AG04449 (cell line): ENCODE results near the gene ONECUT2.

Experiments used
- CTCF ChIA-PET: fragments of 350-600 bp; formaldehyde crosslinking; extraction: SDS; loops from one replicate; lab custom pipeline; 2021; ENCODE audit warnings: antibody characterized with exemption; lab: Yijun Ruan, JAX
- POLR2A ChIA-PET: fragments of 400-600, 350-600 bp; formaldehyde crosslinking; extraction: SDS; loops from one replicate; lab custom pipeline; 2020; ENCODE audit warnings: antibody characterized with exemption, inconsistent platforms; lab: Yijun Ruan, JAX
- DNase-seq: peaks from one replicate; pipeline ENCODE4 v3.0.0-alpha.2; 2010; ENCODE audit warnings: low read depth, low spot score
- H3K4me3 ChIP-seq: 2 replicates; pipeline ENCODE4 v1.5.1; 2011; ENCODE audit warnings: low read depth, mild to moderate bottlenecking, control low read depth, low read length
- CTCF ChIP-seq: IDR thresholded peaks from one replicate; pipeline ENCODE4 v1.5.1; 2011; ENCODE audit warnings: mild to moderate bottlenecking, moderate library complexity, low read length, control low read depth, inconsistent platforms; ENCODE audit not compliant: insufficient read depth; ENCODE audit errors: missing control alignments

The ONECUT2 gene

GRCh38 chr18:57409650-57410049, 25.5 kb upstream of the ONECUT2 start:
- no peak for TF ChIP-seq CTCF
- no peak for DNase-seq
- POLR2A ChIA-PET: no interaction called here
- CTCF ChIA-PET: no interaction called here
- no peak overlapping the region for H3K4me3 ChIP-seq

GRCh38 chr18:57410749-57411148, 24.4 kb upstream of the ONECUT2 start:
- no peak overlapping the region for H3K4me3 ChIP-seq
- CTCF ChIA-PET: no interaction called here
- POLR2A ChIA-PET: no interaction called here
- TF ChIP-seq CTCF: no peak
- DNase-seq: no peak

GRCh38 chr18:57416542-57416941, 18.6 kb upstream of the ONECUT2 start:
- no peak overlapping the region for H3K4me3 ChIP-seq
- POLR2A ChIA-PET: no interaction called here
- no peak for TF ChIP-seq CTCF
- DNase-seq: no peak
- CTCF ChIA-PET: no interaction called here

GRCh38 chr18:57422313-57422872, 12.8 kb upstream of the ONECUT2 start:
- no peak for DNase-seq
- no peak overlapping the region for H3K4me3 ChIP-seq
- TF ChIP-seq CTCF: no peak
- ChIA-PET POLR2A (no interaction called here), CTCF (no interaction called here)

GRCh38 chr18:57423821-57424220, 11.4 kb upstream of the ONECUT2 start:
- ChIA-PET POLR2A (no interaction called here), CTCF (no interaction called here)
- DNase-seq: no peak
- no peak overlapping the region for H3K4me3 ChIP-seq
- TF ChIP-seq CTCF: no peak

- no peak overlapping the region for H3K4me3 ChIP-seq
- ChIA-PET CTCF (no interaction called here), POLR2A (no interaction called here)
- no peak for TF ChIP-seq CTCF
- DNase-seq: no peak
Measured at GRCh38 chr18:57425096-57425495, 10.1 kb upstream of the ONECUT2 start.
